Activated T-cell treated with anti-CD3 and anti-CD28 coated beads, Interleukin-2, amount 50 U/mL, for 72 hours (primary cell): ENCODE data around the gene TRAPPC3L. TPM values are rescaled to one million over a fixed set of nuclear protein-coding genes. Genes with fewer than 3 reads are reported as not detected.
A peak's percentile ranks its signal among the peaks of the same experiment; 100 is the strongest.

Source experiments
- ATAC-seq, 2 donors: fragments of 150-1000 bp; cut with Tn5 transposase; replicated peaks in 1 of 2; 2 replicates each; pipeline ENCODE4 v1.10.0; 2021; ENCODE audit warnings: moderate library complexity in 2 of 2, mild to moderate bottlenecking in 1 of 2
- DNase-seq, 2 donors: peaks; one replicate each; pipeline ENCODE4 v3.0.0; 2021 to 2022; ENCODE audit warnings: mixed read lengths in 1 of 2
- H3K27ac Mint-ChIP-seq: one replicate; pipeline ENCODE4 v1.8.0; 2022; ENCODE audit warnings: mild to moderate bottlenecking, moderate library complexity, mixed read lengths
- H3K27me3 Mint-ChIP-seq: one replicate; pipeline ENCODE4 v1.8.0; 2022; ENCODE audit warnings: low read depth, mixed read lengths
- H3K36me3 Mint-ChIP-seq, 2 donors: one replicate each; pipeline ENCODE4 v1.8.0; 2022; ENCODE audit warnings: mixed read lengths in 2 of 2, mild to moderate bottlenecking in 1 of 2; ENCODE audit not compliant: insufficient read depth in 2 of 2
- H3K4me1 Mint-ChIP-seq: one replicate; pipeline ENCODE4 v1.8.0; 2022; ENCODE audit warnings: low read depth, mixed read lengths
- H3K4me3 Mint-ChIP-seq, 2 donors: one replicate each; pipeline ENCODE4 v1.8.0; 2022; ENCODE audit warnings: mild to moderate bottlenecking in 2 of 2, mixed read lengths in 2 of 2, moderate library complexity in 2 of 2
- H3K9me3 Mint-ChIP-seq, 2 donors: one replicate each; pipeline ENCODE4 v1.8.0; 2022; ENCODE audit warnings: mixed read lengths in 2 of 2
- total RNA-seq, 2 donors: library from RNA; stranded (reverse); gene quantifications; one replicate each; pipeline ENCODE4 v1.2.3, GENCODE V29; 2022

Gene TRAPPC3L
- total RNA-seq, 2 donors from 2014 or later: not detected

DNA sequence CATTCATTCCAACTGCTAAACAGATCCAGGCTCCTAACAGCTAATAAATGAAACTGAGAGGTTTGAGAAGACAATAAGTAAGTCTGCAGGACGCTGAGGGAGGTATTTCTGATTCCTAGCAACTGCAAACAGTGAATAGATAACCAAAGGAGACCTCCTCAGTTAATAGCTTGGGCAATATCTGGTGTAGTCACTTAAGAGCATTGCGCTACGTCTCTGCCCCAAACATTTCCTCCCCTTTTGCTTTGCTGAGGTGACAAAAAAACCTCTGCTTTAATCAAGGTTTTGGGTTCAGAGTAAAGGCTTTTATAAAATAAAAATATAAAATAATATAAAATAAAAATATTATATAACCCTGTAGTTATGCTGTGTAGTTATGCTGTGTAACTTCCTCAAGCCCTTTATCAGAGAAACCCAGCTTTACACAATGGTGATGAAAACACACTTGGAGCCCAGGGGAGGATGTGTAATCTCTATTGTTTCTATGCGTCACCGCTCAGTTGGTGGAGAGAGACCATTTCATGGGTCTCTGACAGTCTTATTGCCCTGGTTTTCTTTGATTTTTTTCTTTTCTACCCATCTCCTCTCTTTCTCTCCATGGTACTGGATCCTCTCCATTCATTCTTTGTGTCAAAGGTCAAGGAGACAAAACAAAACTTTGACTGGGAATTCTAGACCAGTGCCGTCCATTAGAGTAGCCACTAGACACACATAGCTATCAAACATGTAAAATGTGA is 53.0 kb downstream of the TRAPPC3L start:
- no peak for DNase-seq
- H3K4me1 Mint-ChIP-seq: no peaks in the 10 kb centered on the region
- no peaks in the 10 kb centered on the region for H3K27me3 Mint-ChIP-seq
- peaks cover 2% of the 10 kb centered on the region in 2 donors for H3K9me3 Mint-ChIP-seq
- no peak overlapping the region for H3K4me3 Mint-ChIP-seq
- H3K36me3 Mint-ChIP-seq: peaks cover 0 to 2% of the 10 kb centered on the region in 2 donors
- no peak overlapping the region for H3K27ac Mint-ChIP-seq
- ATAC-seq: no peak

- no peak overlapping the region for H3K4me3 Mint-ChIP-seq
- DNase-seq: no peak
- no peak overlapping the region for H3K27ac Mint-ChIP-seq
- peaks cover 0 to 2% of the 10 kb centered on the region in 2 donors for H3K36me3 Mint-ChIP-seq
- peaks cover 2% of the 10 kb centered on the region in 2 donors for H3K9me3 Mint-ChIP-seq
- ATAC-seq: no peak
- no peaks in the 10 kb centered on the region for H3K27me3 Mint-ChIP-seq
- no peaks in the 10 kb centered on the region for H3K4me1 Mint-ChIP-seq
These were observed 53.7 kb downstream of the TRAPPC3L start for GRCh38 chr6:116491610-116492330.

GRCh38 chr6:116485559-116486184 is 59.8 kb downstream of the TRAPPC3L start:
- Mint-ChIP-seq H3K27ac (no peak overlapping the region), H3K36me3 (peaks cover 0 to 2% of the 10 kb centered on the region in 2 donors), H3K4me1 (no peaks in the 10 kb centered on the region), H3K4me3 (no peak overlapping the region), H3K9me3 (peaks cover 0 to 2% of the 10 kb centered on the region in 2 donors), H3K27me3 (no peaks in the 10 kb centered on the region)
- DNase-seq: no peak
- ATAC-seq: no peak

DNA sequence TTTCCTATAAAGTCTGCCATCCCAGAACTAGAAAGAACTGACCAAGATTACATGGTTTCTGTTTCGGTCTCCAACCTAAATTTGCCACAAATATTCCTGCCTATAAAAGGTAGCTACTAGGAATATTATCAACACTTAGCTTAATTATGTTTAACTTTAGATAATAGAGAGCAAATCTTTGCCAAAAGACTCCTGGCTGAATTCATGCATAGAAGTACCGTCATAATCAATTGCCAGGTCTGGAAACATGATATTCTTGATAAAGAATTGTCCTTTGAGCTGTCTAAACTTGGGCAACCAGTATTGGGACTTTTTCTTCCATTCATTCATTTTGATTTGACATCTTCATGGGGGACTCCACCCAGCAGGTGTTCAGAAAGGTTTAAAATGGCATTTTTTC is 61.9 kb downstream of the TRAPPC3L start:
- Mint-ChIP-seq H3K27me3 (no peaks in the 10 kb centered on the region), H3K4me1 (no peaks in the 10 kb centered on the region), H3K36me3 (no peaks in the 10 kb centered on the region), H3K9me3 (no peaks in the 10 kb centered on the region), H3K27ac (no peak overlapping the region), H3K4me3 (no peak overlapping the region)
- ATAC-seq (no peak), DNase-seq (no peak)

DNA sequence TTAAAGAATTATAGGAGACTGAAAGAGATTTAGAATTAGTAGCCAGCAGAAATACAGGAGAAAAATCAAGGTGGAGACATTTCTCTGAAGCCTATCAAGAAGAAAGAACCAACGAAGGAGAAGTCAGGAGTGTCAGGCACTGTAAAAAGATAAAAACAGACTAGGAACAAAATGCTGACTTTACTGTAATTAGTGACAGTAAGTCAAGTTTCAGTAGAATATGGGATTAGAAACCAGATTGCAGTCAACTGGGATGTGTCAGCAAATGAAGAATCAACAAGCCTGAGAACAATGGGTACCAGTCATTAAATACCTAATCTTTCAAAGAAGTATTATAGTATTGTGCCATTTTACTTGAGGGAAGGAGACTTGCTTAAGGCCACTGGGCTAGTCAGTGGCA is 62.7 kb downstream of the TRAPPC3L start:
- Mint-ChIP-seq H3K27ac (no peak overlapping the region), H3K4me3 (no peak overlapping the region), H3K27me3 (no peaks in the 10 kb centered on the region), H3K36me3 (no peaks in the 10 kb centered on the region), H3K4me1 (no peaks in the 10 kb centered on the region), H3K9me3 (no peaks in the 10 kb centered on the region)
- ATAC-seq: no peak
- DNase-seq: no peak

- Mint-ChIP-seq H3K27me3 (peaks cover 6% of the 10 kb centered on the region), H3K4me3 (peak overlapping the region; percentile 52 to 71), H3K36me3 (no peaks in the 10 kb centered on the region), H3K27ac (no peak overlapping the region), H3K4me1 (peaks cover 28% of the 10 kb centered on the region), H3K9me3 (no peaks in the 10 kb centered on the region)
- peak; percentile 33 to 63 for DNase-seq
- peak; percentile 94 to 96 for ATAC-seq
These were observed 69.3 kb downstream of the TRAPPC3L start for GRCh38 chr6:116476002-116476678.

DNA sequence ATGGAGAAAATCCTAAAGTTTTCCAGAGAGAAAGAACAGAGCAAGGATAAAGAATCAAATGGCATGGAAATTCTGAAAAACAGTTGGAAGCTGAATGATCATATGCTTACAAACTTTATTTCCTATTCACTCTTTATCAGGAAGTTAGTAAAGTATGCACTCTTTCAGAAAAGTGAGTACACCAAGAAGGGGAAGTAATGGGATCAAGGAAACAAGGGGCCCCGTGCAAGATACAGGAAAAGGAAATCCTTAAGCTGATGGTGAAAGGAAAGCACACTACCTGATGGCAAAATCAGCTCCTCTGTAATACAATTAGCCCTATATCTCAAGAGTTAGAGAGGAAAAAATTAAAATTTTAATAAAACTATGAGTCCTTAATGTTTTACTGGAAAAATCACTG is 70.3 kb downstream of the TRAPPC3L start:
- no peaks in the 10 kb centered on the region for H3K9me3 Mint-ChIP-seq
- no peaks in the 10 kb centered on the region for H3K36me3 Mint-ChIP-seq
- peaks cover 28% of the 10 kb centered on the region for H3K4me1 Mint-ChIP-seq
- peaks cover 6% of the 10 kb centered on the region for H3K27me3 Mint-ChIP-seq
- ATAC-seq: no peak
- no peak for DNase-seq
- H3K4me3 Mint-ChIP-seq: peak overlapping the region; percentile 52 to 71
- peak overlapping the region; percentile 28 for H3K27ac Mint-ChIP-seq

DNA sequence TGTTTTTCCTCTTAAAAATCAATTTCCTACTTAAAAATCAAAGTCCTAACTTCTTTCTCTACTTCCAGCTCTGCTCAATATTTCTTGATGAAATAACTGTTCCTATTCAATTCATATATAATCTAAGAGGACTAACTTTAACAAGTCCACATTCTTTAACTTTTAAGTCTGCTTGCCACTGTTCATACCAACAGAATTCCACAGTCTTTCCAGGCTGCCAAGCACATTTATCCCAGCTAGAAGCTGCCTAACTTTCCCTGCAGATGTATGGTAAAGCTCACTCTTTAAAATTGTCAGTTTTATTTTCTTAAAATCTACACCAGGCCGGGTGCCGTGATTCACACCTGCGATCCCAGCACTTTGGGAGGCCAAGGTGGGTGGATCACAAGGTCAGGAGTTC is 72.8 kb downstream of the TRAPPC3L start:
- Mint-ChIP-seq H3K4me1 (peaks cover 28% of the 10 kb centered on the region), H3K27me3 (peaks cover 6% of the 10 kb centered on the region), H3K9me3 (no peaks in the 10 kb centered on the region), H3K4me3 (no peak overlapping the region), H3K27ac (no peak overlapping the region), H3K36me3 (no peaks in the 10 kb centered on the region)
- no peak for ATAC-seq
- DNase-seq: no peak

DNA sequence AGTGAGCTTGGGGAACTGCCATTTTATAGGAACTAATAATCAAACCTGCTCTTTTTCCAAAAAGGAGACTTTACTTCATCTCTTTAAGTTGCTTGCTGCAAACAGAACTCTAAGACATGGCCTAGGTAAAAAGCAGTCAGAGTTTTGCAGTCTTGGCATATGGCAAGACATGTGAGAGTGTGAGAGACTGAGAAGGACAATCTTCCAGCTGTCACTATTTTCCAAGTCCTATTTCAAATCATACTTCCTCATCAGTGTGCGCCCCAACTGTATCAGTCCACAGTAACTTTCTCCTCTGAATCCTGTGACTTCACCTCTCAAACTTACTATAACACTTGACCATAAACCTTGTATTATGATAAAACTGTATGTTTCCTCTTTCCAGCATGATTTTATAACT is 74.0 kb downstream of the TRAPPC3L start:
- Mint-ChIP-seq H3K27me3 (no peaks in the 10 kb centered on the region), H3K27ac (no peak overlapping the region), H3K9me3 (no peaks in the 10 kb centered on the region), H3K4me3 (no peak overlapping the region), H3K36me3 (no peaks in the 10 kb centered on the region), H3K4me1 (peaks cover 23% of the 10 kb centered on the region)
- no peak for ATAC-seq
- DNase-seq: no peak

GRCh38 chr6:116468293-116468692 is 77.2 kb downstream of the TRAPPC3L start:
- no peaks in the 10 kb centered on the region for H3K9me3 Mint-ChIP-seq
- H3K27me3 Mint-ChIP-seq: no peaks in the 10 kb centered on the region
- H3K36me3 Mint-ChIP-seq: no peaks in the 10 kb centered on the region
- no peak overlapping the region for H3K4me3 Mint-ChIP-seq
- peaks cover 20% of the 10 kb centered on the region for H3K4me1 Mint-ChIP-seq
- no peak overlapping the region for H3K27ac Mint-ChIP-seq
- ATAC-seq: no peak
- DNase-seq: no peak

DNA sequence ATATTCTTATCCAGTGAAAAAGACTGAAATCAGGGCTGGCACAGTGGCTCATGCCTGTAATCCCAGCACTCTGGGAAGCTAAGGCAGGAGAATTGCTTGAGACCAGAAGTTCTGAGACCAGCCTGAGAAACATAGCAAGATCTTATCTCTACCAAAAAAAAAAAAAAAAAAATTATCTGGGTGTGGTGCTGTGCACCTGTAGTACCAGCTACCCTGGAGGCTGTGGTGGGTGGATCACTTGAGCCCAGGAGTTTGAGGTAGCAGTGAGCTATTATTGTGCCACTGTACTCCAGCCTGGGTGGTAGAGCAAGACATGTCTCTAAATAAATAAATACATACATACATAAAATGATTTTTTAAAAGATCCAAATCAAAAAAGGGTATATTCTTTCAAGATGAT is 78.0 kb downstream of the TRAPPC3L start:
- Mint-ChIP-seq H3K4me3 (no peak overlapping the region), H3K27me3 (peaks cover 5% of the 10 kb centered on the region), H3K9me3 (no peaks in the 10 kb centered on the region), H3K4me1 (peaks cover 24% of the 10 kb centered on the region), H3K27ac (no peak overlapping the region), H3K36me3 (no peaks in the 10 kb centered on the region)
- ATAC-seq (no peak), DNase-seq (no peak)

DNA sequence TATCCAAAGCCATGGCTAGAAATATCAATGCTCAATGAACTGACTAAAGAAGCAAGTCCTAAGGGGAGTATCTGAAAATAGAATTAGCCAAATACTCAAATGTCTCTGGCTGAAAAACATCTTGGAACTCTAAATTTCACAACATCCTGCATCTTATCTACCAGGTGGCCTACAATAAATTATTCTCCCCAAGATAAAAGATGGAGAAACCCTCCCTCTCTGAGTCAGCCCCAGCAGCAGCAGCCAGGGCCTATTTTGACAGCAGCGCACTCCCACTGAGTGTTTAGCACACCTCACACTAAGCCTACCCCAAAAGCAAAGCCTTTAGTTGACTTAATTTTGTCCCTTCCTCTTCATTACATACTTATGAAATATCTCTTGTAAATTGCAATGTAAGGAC is 78.4 kb downstream of the TRAPPC3L start:
- H3K36me3 Mint-ChIP-seq: no peaks in the 10 kb centered on the region
- ATAC-seq: peak in 1 of 2 donors; percentile 29
- no peak overlapping the region for H3K27ac Mint-ChIP-seq
- H3K4me1 Mint-ChIP-seq: peaks cover 26% of the 10 kb centered on the region
- H3K27me3 Mint-ChIP-seq: peaks cover 5% of the 10 kb centered on the region
- no peaks in the 10 kb centered on the region for H3K9me3 Mint-ChIP-seq
- no peak for DNase-seq
- H3K4me3 Mint-ChIP-seq: no peak overlapping the region

GRCh38 chr6:116465246-116465645 is 80.2 kb downstream of the TRAPPC3L start:
- Mint-ChIP-seq H3K36me3 (peaks cover 0 to 4% of the 10 kb centered on the region in 2 donors), H3K27ac (no peak overlapping the region), H3K4me3 (no peak overlapping the region), H3K4me1 (peaks cover 37% of the 10 kb centered on the region), H3K9me3 (no peaks in the 10 kb centered on the region), H3K27me3 (peaks cover 16% of the 10 kb centered on the region)
- ATAC-seq: no peak
- DNase-seq: peak in 1 of 2 donors; percentile 12
